Neural cell (in vitro differentiated cells): ENCODE measurements around the gene PSMB10.

Experiments used
- EP300 ChIP-seq: fragments of 450-650 bp; conservative IDR thresholded peaks from 2 replicates; pipeline ENCODE4 v1.6.1; 2014; ENCODE audit warnings: antibody characterized with exemption, mild to moderate bottlenecking, moderate library complexity; ENCODE audit not compliant: poor library complexity, severe bottlenecking
- EZH2 ChIP-seq: fragments of 200-600, 300-800 bp; shearing (Covaris generic), sonication (generic); IDR thresholded peaks from 2 replicates; pipeline ENCODE4 v1.6.1; 2014; ENCODE audit warnings: antibody characterized with exemption, low read length, borderline replicate concordance, mild to moderate bottlenecking; ENCODE audit not compliant: insufficient read depth, poor library complexity, severe bottlenecking
- MXI1 ChIP-seq: fragments of 450-650 bp; conservative IDR thresholded peaks from 2 replicates; pipeline ENCODE4 v1.6.1; 2014; ENCODE audit warnings: antibody characterized with exemption, mild to moderate bottlenecking; ENCODE audit not compliant: poor library complexity, severe bottlenecking
- POLR2AphosphoS5 ChIP-seq: IDR thresholded peaks from 2 replicates; pipeline ENCODE4 v1.6.1; 2012
- RAD21 ChIP-seq: fragments of 450-650 bp; conservative IDR thresholded peaks from 2 replicates; pipeline ENCODE4 v1.6.1; 2014; ENCODE audit warnings: antibody characterized with exemption, mild to moderate bottlenecking, moderate library complexity
- REST ChIP-seq: IDR thresholded peaks from 2 replicates; pipeline ENCODE4 v1.6.1; 2012; ENCODE audit warnings: borderline replicate concordance
- SMC3 ChIP-seq: fragments of 450-650 bp; conservative IDR thresholded peaks from 2 replicates; pipeline ENCODE4 v1.6.1; 2014; ENCODE audit warnings: antibody characterized with exemption, mild to moderate bottlenecking, moderate library complexity; ENCODE audit not compliant: poor library complexity
- TAF1 ChIP-seq: IDR thresholded peaks from 2 replicates; pipeline ENCODE4 v1.6.1; 2012; ENCODE audit warnings: low read depth
- TF ChIP-seq, protein P1 (sequence below): fragments of 450-650 bp; IDR thresholded peaks from 2 replicates; pipeline ENCODE4 v1.5.1; 2014; ENCODE audit warnings: antibody characterized with exemption, mild to moderate bottlenecking, moderate library complexity; ENCODE audit not compliant: poor library complexity, severe bottlenecking

DNA sequence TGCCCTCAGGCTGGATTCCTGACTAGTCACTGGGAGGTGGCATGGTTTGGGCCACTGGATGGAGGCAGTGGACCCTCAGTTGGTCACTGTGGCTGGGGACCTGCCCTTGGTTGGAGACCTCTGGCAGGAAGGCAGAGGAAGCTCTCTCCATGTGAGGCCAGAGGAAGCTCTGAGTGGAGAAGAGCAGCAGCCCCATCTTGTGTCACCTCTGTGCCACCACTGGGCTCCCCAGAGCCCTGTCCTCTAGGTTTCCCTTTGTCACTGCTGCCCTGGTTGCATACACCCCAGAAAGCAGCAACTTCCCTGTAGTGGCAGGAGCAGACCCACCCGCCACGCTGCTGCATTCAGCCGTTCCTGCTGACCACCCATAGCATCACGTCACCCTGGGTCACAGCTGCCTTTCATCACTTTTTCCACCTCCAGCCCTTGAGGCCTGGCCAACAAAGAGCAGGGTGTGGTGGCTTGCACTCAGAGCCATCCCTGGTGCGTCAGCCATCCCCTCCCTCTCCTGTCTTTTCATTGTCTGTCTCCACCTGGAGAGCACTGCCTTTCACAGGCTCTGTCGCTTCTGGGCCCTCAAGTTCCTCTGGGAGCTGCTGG lies 16.9 kb downstream of the PSMB10 start:
- TF ChIP-seq, protein P1, sequence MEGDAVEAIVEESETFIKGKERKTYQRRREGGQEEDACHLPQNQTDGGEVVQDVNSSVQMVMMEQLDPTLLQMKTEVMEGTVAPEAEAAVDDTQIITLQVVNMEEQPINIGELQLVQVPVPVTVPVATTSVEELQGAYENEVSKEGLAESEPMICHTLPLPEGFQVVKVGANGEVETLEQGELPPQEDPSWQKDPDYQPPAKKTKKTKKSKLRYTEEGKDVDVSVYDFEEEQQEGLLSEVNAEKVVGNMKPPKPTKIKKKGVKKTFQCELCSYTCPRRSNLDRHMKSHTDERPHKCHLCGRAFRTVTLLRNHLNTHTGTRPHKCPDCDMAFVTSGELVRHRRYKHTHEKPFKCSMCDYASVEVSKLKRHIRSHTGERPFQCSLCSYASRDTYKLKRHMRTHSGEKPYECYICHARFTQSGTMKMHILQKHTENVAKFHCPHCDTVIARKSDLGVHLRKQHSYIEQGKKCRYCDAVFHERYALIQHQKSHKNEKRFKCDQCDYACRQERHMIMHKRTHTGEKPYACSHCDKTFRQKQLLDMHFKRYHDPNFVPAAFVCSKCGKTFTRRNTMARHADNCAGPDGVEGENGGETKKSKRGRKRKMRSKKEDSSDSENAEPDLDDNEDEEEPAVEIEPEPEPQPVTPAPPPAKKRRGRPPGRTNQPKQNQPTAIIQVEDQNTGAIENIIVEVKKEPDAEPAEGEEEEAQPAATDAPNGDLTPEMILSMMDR = no peak
- no peak for TF ChIP-seq POLR2AphosphoS5
- TF ChIP-seq EP300 = no peak
- TF ChIP-seq TAF1 = no peak
- no peak for TF ChIP-seq REST
- no peak for TF ChIP-seq EZH2
- TF ChIP-seq MXI1 = no peak
- TF ChIP-seq SMC3 = no peak
- no peak for TF ChIP-seq RAD21
